Right atrium auricular region (tissue), 2 donors: ENCODE measurements around the gene TEDC2. TPM values are rescaled to one million over a fixed set of nuclear protein-coding genes. Genes with fewer than 3 reads are reported as not detected.
A peak's percentile ranks its signal among the peaks of the same experiment; 100 is the strongest.

ENCODE experiments used
- DNase-seq: peaks from one replicate; pipeline ENCODE4 v3.0.0-alpha.2; 2019; ENCODE audit warnings: low spot score
- H3K27ac ChIP-seq, 2 donors: fragments of 200-600 bp; sonication (generic); 1 replicate in 1 of 2; 2 replicates in 1 of 2; pipeline ENCODE4 v1.5.1; 2016 to 2019
- H3K27me3 ChIP-seq, 2 donors: fragments of 200-600 bp; sonication (generic); one replicate each; pipeline versions ENCODE4 v1.5.1 to v1.6.0; 2017 to 2019
- H3K36me3 ChIP-seq: fragments of 200-600 bp; sonication (generic); one replicate; pipeline ENCODE4 v1.5.1; 2016
- H3K4me1 ChIP-seq, 2 donors: fragments of 200-600 bp; sonication (generic); one replicate each; pipeline versions ENCODE4 v1.5.1 to v1.6.0; 2017 to 2019
- H3K4me3 ChIP-seq, 2 donors: fragments of 200-600 bp; sonication (generic); 1 replicate in 1 of 2; 2 replicates in 1 of 2; pipeline ENCODE4 v1.5.1; 2017 to 2019; ENCODE audit warnings: mild to moderate bottlenecking in 1 of 2, moderate library complexity in 1 of 2
- H3K9me3 ChIP-seq, 2 donors: fragments of 200-600 bp; sonication (generic); one replicate each; pipeline ENCODE4 v1.5.1; 2019
- CTCF ChIP-seq, 2 donors: fragments of 200-600 bp; sonication (generic); IDR thresholded peaks; one replicate each; pipeline ENCODE4 v1.5.1; 2019; ENCODE audit warnings: antibody characterized with exemption in 2 of 2
- total RNA-seq, 2 donors: library from RNA; depleted of rRNA; stranded (reverse); fragments of >200 nt; gene quantifications; one replicate each; pipeline ENCODE4 v1.1.0, GENCODE V29; 2016

Gene TEDC2
- total RNA-seq, 2 donors from 2014 or later = 0.63 to 4.1 TPM

DNA sequence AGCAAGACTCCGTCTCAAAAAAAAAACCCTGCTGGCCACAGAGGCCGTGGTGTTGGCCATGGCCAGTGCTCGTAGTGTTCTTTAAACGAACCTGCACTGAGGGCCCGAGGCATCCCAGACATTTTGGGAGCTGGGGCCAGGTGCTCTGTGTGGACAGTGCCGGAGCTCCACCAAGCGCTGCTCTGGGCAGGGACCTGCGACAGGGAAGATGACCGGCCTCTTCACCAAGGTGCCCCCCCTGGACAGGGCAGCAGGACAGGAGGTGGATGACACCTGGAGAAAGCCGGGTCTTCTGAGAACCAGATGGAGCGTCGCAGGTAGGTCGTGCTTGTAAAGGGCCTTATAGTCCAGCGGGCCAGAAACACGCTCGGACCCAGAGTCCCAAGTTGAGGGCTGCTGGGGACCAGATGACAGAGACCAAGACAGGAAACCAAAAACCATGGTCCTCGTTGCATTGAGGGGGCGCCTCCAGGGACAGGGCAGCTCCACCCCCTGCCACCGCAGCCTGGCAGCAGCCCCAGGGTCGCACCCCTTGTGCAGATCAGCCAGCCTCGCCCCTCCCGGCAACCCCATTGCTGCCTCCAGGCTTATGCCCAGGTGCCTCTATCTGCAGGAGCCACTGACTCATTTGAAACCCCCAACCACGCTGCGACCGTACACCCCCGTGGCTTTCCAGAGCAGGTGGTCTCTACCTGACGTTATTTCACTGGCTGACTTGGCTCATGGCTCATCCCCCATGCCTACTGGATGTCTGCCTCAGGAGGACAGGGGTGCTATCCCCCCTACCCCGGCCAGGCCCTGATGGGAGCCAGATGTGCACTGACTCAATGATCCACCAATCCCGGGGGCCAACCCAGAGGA, 7.0 kb downstream of the TEDC2 start:
- TF ChIP-seq CTCF (IDR thresholded peaks at IDR 0.05) = no peak
- H3K9me3 ChIP-seq = no peaks in the 10 kb centered on the region
- peak overlapping the region in 1 of 2 donors; percentile 64 for H3K4me3 ChIP-seq
- no peaks in the 10 kb centered on the region for H3K36me3 ChIP-seq
- peaks cover under 1 to 6% of the 10 kb centered on the region in 2 donors for H3K27me3 ChIP-seq
- H3K4me1 ChIP-seq = peaks cover 0 to 49% of the 10 kb centered on the region in 2 donors
- DNase-seq = no peak
- H3K27ac ChIP-seq = no peak overlapping the region

DNA sequence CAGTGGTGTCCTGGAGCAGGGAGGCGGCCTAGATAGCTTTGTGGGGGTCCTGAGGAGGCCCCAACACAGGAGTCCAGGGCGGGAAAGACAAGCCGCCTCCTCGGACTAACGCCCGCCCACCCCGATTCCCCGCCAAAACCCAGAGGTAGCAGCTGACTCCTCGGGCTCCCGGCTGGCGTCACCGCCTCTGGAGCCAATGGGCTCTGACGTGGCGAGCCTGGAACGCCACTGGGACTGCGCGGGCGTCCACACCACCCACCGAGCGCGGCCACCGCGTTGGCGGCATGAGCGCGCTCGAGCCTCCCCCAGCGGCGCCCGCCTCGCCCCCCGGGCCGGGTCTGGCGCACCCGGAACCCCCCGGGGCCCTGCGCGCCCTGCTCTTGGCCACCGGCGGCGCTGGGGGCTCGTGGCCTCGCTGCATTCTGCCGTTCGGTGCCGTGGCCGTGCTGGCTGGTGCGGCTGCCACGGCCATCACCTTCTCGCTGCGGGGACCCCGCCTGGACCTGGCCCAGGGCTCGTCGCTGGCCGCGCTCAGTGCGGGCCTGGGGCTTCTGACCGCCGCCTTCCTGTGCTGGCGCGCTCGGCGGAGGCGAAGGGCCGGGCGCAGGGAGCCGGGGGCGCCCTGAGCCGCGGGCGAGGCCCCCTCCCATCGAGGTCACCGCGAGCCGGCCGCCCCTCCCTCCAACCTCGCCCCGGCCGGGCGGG, 7.8 kb downstream of the TEDC2 start:
- no peak for TF ChIP-seq CTCF (IDR thresholded peaks at IDR 0.05)
- DNase-seq = peak; percentile 87
- Histone ChIP-seq H3K27ac (peak overlapping the region; percentile 66 to 72), H3K4me3 (peak overlapping the region; percentile 51 to 64), H3K4me1 (peaks cover 0 to 52% of the 10 kb centered on the region in 2 donors), H3K9me3 (no peaks in the 10 kb centered on the region), H3K36me3 (no peaks in the 10 kb centered on the region), H3K27me3 (peaks cover 2 to 6% of the 10 kb centered on the region in 2 donors)

DNA sequence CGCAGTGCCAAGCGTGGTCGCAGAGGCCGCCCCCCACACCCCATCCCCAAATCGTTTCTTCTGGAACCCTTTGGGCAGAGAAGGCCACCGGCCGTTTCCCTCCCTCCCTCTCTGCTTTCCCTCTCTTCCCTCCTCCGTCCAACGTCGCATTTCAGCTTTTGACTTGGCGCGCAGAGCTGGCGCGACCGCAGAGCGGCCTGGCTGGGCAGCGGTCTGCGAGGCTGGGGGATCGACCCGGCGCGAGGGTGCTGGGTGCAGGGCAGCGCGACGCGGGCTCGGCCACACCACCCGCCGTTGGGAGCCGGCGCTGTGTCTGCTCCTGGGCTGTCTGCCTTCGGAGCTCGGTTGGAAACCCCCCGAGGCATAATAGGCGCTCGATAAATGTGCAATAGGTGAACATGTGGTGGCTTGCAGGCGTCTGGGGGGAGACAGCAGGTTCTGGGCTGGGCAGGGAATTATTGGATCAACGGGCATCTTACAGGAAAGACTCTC, 8.4 kb downstream of the TEDC2 start:
- TF ChIP-seq CTCF (IDR thresholded peaks at IDR 0.05) = no peak
- Histone ChIP-seq H3K36me3 (no peaks in the 10 kb centered on the region), H3K9me3 (no peaks in the 10 kb centered on the region), H3K27me3 (peaks cover 2 to 6% of the 10 kb centered on the region in 2 donors), H3K27ac (peak overlapping the region in 1 of 2 donors; percentile 72), H3K4me1 (peaks cover 0 to 56% of the 10 kb centered on the region in 2 donors), H3K4me3 (peak overlapping the region; percentile 51 to 64)
- no peak for DNase-seq

GRCh38 chr16:2468725-2469398, 9.0 kb downstream of the TEDC2 start:
- Histone ChIP-seq H3K27ac (no peak overlapping the region), H3K4me1 (peaks cover 0 to 62% of the 10 kb centered on the region in 2 donors), H3K4me3 (peak overlapping the region in 1 of 2 donors; percentile 64), H3K9me3 (no peaks in the 10 kb centered on the region), H3K36me3 (no peaks in the 10 kb centered on the region), H3K27me3 (peaks cover 2 to 6% of the 10 kb centered on the region in 2 donors)
- no peak for DNase-seq
- no peak for TF ChIP-seq CTCF (IDR thresholded peaks at IDR 0.05)

DNA sequence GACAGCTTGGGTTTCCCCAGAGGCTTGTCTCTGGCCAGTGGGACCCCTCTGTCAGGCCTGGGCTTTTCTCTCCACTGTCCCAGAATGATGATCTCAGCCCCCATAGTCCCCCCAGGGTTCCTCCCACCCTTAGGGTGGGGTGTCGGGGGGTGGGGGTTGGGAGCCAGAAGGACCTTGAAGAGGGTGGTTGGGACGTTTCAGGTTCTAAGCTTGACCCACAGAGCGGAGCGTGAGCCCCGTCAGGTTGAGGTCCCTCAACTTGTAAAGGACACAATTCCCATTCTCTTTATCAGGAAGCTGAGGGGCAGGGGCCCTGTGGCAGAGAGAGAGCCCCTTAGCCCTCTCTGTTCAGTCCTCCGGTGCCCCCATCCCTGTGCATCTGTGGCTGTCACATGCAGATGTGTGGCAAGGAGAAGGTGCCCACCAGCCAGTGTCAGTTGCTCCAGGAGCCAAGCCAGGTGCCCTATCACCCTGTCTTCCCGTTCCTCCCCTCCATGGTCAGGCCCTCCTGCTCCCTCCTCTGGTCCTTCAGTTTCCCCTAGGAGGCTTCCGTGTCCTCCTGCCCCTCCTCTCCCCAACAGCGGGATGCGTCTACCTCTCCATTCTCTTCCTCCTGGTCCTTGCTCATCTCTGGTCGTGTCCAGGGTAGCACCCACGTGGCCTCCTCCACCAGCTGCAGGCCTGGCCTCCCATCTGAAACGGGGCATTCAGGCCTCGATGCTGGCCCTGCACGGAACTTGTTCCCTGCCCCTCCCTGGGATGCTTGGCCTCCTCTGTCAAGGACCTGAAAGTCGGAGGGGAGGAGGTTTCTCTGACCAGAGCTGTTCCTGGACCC, 9.7 kb downstream of the TEDC2 start:
- no peaks in the 10 kb centered on the region for H3K9me3 ChIP-seq
- H3K36me3 ChIP-seq = no peaks in the 10 kb centered on the region
- TF ChIP-seq CTCF (IDR thresholded peaks at IDR 0.05) = no peak
- H3K4me1 ChIP-seq = peaks cover 0 to 69% of the 10 kb centered on the region in 2 donors
- no peak overlapping the region for H3K27ac ChIP-seq
- no peak for DNase-seq
- no peak overlapping the region for H3K4me3 ChIP-seq
- H3K27me3 ChIP-seq = peaks cover 2 to 6% of the 10 kb centered on the region in 2 donors
